Endometrial microvascular endothelial cells (primary cell): Measurements from ENCODE around the gene CIRBP. TPM values are rescaled to one million over a fixed set of nuclear protein-coding genes. Genes with fewer than 3 reads are reported as not detected.

Source experiments
- in situ Hi-C: cut with HindIII; loops from 2 replicates; pipeline ENCODE4 v1.10.0; 2017; ENCODE audit warnings: low sequenced_read_pairs, low pct_unique_long_range_greater_than_20kb; ENCODE audit errors: inconsistent ontology term
- total RNA-seq: library from RNA; depleted of rRNA; stranded (reverse); fragments of >200 nt; gene quantifications from one replicate; pipeline ENCODE4 v1.2.3, GENCODE V29; 2015; ENCODE audit errors: inconsistent ontology term

CIRBP gene
- total RNA-seq, 1 donor from 2014 or later: 235 TPM

DNA sequence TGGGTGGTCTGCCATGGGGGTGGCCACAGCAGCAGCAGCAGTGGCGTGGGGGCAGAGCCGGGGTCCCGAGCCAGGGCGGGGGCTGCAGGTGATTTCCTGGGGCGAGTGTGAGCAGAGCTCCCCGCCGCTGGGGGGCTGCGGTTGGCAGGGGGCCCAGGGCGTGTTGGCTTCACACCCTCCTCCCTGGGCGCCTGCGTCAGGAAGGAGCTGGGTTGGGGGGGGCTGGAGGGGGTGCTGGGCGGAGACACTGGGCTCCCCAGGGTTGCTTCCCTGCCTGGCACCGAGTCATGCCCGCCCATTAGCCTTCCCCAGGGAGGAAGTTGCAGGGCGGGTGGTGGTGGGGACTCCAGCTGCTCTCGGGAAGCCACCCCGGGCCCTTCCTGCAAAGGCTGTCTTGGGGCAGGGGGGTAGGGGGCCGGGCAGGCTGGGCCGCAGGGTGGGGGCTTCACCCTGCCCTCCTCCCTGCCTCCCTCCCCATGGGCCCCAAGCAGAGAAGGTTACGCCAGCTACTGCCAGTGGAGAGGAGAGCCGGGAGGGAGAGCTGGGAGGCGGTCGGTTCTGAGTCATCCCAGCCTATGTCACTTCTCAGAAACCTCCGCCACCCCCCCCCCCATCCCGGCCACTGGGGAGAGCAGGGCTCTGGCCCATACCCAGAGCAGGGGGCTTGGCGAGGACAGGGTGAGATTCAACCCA lies 16.2 kb upstream of the CIRBP start:
- in situ Hi-C loops: no loop called here

- in situ Hi-C loops: no loop called here
Observed at GRCh38 chr19:1253514-1254080, 15.5 kb upstream of the CIRBP start.

GRCh38 chr19:1254081-1254527 lies 15.0 kb upstream of the CIRBP start:
- in situ Hi-C loops: no loop called here

DNA sequence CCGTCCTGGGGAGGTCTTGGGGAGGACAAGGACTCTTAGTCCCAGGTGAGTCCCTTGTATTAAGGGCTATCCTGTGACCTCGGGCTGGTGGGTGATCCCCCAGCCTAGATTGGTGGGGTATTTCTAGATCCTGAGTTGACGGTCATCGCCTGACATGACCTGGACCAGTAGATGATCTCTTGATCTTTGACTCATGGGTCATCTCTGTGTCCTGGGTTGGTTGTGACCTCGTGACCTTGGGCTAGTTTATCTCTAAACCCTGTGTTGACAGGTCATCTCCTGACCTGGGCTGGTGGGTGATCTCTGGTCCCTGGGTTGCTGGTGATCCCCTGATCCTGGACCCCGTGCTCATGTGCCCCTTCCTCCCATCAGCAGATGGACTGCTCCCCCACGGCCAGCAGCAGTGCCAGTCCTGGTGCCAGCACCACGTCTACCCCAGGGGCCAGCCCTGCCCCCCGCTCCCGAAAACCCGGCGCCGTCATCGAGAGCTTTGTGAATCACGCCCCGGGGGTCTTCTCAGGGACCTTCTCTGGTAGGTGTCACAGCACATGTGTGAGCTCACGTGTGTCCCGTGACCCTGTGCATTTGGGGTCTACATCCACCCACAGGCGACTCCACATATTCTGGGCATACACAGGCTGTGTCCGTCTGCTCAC lies 14.5 kb upstream of the CIRBP start:
- in situ Hi-C loops: no loop called here

DNA sequence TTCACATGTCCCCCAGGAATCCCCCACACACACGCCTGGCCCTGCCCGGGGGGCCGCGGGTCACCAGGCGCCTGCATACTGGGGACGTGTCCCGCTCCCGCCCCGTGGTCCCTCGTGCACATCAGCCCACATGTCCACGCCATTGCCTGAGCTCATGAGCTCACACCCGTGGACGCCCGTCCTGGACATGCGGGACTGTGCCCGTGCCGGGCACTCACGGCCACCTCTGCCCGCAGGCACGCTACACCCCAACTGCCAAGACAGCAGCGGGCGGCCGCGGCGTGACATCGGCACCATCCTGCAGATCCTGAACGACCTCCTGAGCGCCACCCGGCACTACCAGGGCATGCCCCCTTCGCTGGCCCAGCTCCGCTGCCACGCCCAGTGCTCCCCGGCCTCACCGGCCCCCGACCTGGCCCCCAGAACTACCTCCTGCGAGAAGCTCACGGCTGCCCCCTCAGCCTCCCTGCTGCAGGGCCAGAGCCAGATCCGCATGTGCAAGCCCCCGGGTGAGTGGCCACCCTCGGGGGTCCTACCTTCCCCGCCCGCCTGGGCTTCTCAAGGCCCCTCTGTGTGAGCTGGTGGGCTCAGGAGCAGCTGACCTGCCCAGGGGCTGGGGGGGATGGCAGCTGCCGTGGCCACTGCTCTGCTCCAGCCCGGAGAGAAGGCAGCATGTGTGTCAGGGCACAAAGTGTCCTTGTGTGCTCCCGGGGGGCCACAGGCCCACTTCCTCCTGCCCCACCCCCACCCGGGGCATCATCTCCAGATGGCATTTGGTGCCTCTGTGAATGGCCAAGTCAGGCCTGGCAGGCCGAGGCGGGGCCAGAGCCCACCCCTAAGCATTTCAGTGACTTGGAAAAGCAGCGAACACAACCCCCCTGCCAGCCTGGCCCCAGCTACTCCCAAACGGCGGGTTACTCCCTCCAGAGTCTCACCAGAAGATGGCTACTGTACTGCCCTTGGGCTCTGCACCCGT lies 13.7 kb upstream of the CIRBP start:
- in situ Hi-C loops: no loop called here

DNA sequence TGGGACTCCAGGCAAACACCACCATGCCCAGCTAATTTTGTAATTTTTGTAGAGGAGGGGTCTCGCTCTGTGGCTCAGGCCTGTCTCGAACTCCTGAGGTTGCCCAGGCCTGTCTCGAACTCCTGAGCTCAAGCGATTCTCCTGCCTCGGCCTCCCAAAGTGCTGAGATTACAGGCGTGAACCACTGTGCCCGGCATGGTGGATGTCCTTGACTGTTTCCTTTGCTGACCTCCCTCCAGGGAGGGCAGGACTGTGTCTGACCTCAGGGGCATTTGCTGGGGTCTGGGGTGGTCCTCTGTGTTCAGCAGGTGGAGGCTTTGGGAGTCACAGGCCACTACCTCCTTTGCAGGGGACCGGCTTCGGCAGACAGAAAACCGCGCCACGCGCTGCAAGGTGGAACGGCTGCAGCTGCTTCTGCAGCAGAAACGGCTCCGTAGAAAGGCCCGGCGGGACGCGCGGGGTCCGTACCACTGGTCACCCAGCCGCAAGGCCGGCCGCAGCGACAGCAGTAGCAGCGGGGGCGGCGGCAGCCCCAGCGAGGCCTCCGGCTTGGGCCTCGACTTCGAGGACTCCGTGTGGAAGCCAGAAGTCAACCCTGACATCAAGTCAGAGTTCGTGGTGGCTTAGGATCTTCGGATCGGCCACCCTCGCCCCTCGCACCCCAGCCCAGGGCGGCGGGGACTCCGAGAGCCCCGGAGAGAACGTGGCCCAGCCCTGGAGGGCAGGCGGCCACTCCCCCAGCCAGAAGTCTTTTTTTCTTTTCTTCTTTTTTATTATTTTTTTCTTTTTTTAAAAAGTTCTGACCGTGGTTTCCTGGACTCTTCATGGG lies 12.3 kb upstream of the CIRBP start:
- in situ Hi-C loops: no loop called here

GRCh38 chr19:1257475-1258162 lies 11.5 kb upstream of the CIRBP start:
- in situ Hi-C loops: no loop called here

DNA sequence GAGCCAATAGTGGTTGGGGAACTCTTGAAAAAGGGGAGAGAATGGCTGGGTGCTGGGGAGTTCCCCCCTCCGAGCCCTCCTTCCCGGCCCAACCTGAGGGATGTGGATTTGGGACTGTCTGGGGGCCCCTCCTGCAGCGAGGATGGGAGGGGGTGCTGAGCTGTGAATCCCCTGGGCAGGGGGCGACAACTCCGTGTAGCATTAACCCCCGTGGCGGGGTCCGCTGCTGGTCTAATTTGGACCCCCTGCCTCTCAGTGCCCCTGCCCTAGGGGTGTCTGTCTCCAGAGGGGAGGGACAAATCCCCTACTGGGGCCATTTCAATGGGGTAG lies 11.0 kb upstream of the CIRBP start:
- in situ Hi-C loops: no loop called here

DNA sequence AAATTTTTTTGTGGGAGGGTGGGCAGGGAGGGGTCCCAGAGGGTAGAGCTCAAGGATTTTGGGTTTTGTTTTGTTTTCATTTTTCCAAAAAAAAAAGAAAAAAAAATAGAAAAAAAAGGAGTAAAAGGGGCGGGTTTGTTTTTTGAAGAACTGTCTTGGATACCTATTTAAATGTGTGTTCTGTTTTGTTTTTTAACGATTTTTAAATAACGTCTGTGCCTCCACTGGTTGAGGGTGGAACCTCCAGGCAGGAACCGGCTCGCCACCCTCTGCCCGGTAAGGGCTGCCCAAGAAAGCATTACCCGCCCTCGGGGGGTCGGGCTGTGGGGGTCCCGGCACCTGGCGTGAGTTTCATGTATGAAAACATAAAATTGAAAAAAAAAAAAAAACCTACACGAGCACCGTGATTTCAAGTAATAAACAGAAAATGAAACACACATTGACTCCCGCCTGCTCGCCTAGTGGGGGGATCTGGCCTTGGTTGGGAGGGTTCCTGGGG lies 10.4 kb upstream of the CIRBP start:
- in situ Hi-C loops: no loop called here

GRCh38 chr19:1259206-1259875 lies 9.8 kb upstream of the CIRBP start:
- in situ Hi-C loops: no loop called here

DNA sequence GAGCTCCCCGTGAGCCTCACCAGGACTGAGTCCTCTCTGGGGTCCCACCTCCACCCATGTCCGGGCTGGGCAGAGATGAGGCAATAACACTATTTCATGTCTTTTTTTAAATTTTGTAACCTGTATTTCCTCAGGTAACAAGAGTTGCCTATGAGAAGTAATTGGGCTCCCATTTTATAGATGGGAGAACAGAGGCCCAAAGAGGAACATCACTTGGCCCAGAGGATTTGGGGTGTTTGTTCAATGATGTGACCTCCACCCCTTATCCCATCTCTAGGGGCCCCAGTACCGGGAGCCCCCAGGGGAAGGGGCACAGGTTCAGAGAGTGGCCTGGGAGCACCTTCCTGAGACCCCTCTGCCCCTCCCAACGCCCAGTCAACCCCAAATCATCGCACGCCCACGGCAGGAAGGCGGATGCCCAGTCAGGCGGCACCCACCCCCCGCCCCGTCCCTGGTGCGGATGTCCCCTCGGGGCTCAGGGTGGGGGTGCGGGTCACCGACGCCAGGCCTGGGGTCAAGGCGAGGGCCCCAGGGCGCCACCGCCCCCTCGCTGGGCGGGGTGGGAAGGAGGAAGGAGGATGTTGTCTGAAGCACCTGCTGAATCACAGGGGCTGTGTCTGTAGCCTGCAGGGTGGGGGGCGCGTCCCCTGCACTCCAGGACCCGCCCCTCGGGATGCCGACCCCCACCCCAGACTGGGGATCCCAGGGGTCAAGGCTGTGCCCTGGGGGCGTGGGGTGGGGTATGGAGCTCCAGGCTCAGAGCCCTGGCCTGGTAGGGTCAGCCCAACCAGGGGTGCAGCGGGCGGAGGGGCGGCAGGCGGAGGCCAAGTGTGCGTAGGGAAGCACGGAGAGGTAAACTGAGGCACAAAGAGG lies 9.0 kb upstream of the CIRBP start:
- in situ Hi-C loops: no loop called here

- in situ Hi-C loops: no loop called here
Observed at GRCh38 chr19:1260749-1261537, 8.2 kb upstream of the CIRBP start.

DNA sequence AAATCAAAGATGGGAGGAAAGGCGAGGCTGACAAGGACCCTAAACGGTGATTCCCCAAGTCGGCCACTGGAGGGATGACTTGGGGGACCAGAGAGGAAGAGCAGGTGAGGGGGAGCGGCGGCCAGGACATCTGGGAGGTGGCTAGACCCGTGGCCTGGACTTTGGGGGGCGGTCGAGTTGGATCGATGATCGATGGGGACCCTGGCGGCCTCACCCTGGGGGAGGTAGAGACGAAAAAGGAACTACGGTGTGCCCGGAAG lies 7.7 kb upstream of the CIRBP start:
- in situ Hi-C loops: no loop called here

DNA sequence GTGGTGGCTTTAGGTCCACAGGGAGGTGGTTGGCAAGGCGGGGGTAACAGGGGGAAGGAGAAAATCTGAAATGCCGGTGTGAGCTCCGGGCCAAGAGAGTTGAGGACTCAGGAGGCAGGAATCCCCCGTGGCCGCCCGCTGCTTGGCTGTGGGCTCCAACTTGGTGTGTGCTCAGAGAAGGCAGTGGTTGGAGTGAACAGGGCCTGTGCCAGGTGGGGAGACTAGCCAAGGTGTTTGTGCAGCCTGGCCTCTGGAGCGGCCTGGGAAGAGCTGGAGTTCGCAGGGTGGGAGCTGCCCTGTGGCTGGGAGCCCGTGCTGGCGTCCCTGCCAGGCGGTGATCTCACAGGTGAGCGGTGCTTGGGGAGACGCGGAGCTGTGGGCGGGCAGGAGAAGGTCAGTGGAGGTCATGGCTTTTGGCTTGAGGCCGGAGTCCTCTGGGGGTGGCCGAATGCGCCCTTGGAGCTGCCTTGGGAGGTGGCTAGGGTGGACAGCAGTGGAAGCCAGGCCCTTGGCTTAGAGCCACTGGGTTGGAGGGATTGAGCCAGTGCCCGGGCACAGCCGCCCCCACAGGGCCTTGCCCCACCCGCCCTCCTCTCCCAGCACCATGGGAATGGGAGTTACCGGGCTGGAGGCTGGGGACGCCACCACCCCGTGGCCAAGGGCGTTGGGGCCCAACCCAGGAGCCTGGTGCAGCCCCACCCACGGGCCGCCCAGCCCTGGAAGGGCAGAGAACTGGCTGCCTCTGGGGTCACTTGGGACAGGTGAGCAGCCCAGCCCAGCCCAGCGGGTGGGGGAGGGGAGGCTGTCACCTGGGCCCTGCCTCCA lies 7.1 kb upstream of the CIRBP start:
- in situ Hi-C loops: no loop called here

DNA sequence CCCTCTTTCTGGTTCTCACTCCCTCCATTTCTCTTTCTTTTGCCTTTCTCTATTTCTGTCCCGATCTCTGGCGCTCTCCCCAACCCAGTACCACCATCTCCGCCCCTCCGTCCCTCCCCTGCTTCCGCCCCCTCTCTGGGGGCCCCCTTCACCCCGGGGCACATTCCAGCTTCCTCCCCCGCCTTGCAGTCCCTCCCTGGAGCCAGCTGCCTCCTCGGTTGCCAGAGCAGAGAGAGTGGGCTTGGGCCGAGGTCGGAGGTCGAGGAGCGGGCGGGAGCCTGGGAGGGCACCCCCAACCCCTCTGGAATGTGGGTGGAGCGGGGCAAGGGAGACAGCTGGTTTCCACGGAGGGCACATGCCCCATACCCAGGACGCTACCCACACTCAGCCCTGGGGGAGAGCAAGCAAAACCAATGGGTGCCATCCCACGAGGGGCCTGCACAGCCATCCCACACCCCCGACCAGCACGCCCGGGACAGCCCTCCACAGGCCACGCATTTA lies 6.5 kb upstream of the CIRBP start:
- in situ Hi-C loops: no loop called here
